ENCODE data around the gene DYNC1LI1. TPM values are rescaled to one million over a fixed set of nuclear protein-coding genes. Genes with fewer than 3 reads are reported as not detected.

Gene DYNC1LI1
- total RNA-seq, 1 donor: 34.4 TPM

DNA sequence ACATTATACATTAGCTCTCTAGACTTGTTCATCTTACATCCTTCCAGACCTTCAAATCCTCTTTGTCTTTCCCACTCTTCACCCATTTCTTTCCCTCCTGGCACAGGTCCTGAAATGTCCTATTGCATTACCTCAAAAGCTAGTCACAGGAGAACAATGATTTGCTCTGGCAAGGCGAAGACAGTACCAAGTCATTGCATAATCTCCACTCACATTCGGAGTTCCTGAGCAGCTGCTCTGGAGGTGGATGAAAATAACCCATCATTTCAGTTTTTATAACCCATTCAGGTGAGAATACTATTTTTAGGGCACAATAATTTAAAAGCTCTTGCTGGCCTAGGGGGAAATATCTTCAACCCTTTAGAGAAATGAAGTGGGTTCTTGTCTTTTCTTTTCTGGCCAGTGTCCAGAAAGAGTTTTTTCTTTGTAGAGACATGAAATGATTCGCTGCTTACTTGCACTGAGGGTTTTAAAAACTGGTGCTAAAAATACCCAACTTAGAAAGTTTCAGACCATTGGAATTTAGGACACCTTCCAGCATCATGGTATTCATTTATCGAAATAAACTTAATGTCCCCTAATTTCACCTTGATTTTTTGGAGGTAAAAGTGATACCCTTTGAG is 23.4 kb upstream of the DYNC1LI1 start:
- Histone ChIP-seq H3K4me1 (ENCODE audit: insufficient read depth, low read length) (no peaks in the 10 kb centered on the region), H3K9me3 (ENCODE audit: low read depth, low read length) (no peaks in the 10 kb centered on the region), H3K36me3 (ENCODE audit: insufficient read depth, low read length) (no peaks in the 10 kb centered on the region), H3K79me2 (ENCODE audit: insufficient read depth, low read length) (no peaks in the 10 kb centered on the region), H3K27me3 (ENCODE audit: insufficient read depth, low read length) (peaks cover 6% of the 10 kb centered on the region), H3K4me2 (ENCODE audit: insufficient read depth, low read length) (no peak overlapping the region), H3K4me3 (ENCODE audit: insufficient read depth, low read length) (no peak overlapping the region), H4K20me1 (ENCODE audit: insufficient read depth, low read length) (no peaks in the 10 kb centered on the region), H2AFZ (ENCODE audit: low read length) (no peak overlapping the region), H3K27ac (ENCODE audit: low read depth, low read length) (no peak overlapping the region)
- TF ChIP-seq, protein P1, sequence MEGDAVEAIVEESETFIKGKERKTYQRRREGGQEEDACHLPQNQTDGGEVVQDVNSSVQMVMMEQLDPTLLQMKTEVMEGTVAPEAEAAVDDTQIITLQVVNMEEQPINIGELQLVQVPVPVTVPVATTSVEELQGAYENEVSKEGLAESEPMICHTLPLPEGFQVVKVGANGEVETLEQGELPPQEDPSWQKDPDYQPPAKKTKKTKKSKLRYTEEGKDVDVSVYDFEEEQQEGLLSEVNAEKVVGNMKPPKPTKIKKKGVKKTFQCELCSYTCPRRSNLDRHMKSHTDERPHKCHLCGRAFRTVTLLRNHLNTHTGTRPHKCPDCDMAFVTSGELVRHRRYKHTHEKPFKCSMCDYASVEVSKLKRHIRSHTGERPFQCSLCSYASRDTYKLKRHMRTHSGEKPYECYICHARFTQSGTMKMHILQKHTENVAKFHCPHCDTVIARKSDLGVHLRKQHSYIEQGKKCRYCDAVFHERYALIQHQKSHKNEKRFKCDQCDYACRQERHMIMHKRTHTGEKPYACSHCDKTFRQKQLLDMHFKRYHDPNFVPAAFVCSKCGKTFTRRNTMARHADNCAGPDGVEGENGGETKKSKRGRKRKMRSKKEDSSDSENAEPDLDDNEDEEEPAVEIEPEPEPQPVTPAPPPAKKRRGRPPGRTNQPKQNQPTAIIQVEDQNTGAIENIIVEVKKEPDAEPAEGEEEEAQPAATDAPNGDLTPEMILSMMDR (IDR thresholded peaks at IDR 0.05; ENCODE audit: extremely low read depth, low read depth, low read length): no peak
- no peak for DNase-seq (ENCODE audit: insufficient read length, low spot score, missing footprints)

DNA sequence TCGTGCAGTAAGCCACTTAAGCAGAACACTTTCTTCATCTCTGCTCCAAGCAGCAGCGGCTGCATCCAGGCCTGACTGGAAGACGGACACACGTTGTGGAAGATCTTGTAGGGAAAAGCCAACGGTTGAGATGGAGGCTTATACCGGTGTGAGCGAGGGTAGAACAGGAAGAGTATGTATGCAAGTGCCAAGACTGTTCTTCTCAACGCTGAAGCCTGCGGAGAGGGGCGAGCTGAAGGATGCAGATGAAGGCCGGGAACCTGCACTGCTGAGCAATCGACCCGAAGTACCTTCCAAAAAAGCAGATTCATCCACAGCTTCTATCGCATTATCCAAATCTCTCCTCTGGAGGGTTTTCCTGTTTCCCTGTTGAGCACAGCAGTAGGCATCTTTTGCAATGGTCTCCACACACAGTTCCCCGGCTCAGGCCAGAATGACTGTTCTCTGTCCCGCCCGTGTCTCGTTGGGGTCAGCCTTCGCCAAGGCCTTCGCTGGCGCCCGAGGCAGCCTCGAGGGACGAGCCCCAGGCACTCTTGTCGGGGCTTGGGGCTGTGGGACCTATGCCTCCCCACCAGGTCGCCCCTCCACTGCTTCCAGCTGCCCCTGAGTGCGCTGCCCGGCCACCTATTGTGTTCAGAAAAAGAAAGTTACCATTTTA is 22.2 kb upstream of the DYNC1LI1 start:
- H2AFZ ChIP-seq (ENCODE audit: low read length): no peak overlapping the region
- no peaks in the 10 kb centered on the region for H3K36me3 ChIP-seq (ENCODE audit: insufficient read depth, low read length)
- H3K9me3 ChIP-seq (ENCODE audit: low read depth, low read length): no peaks in the 10 kb centered on the region
- H3K27me3 ChIP-seq (ENCODE audit: insufficient read depth, low read length): peaks cover 11% of the 10 kb centered on the region
- TF ChIP-seq, protein P1 (IDR thresholded peaks at IDR 0.05; ENCODE audit: extremely low read depth, low read depth, low read length): no peak
- H3K79me2 ChIP-seq (ENCODE audit: insufficient read depth, low read length): no peaks in the 10 kb centered on the region
- DNase-seq (ENCODE audit: insufficient read length, low spot score, missing footprints): peak; percentile 59
- no peak overlapping the region for H3K4me3 ChIP-seq (ENCODE audit: insufficient read depth, low read length)
- H3K4me2 ChIP-seq (ENCODE audit: insufficient read depth, low read length): no peak overlapping the region
- no peak overlapping the region for H3K27ac ChIP-seq (ENCODE audit: low read depth, low read length)
- no peaks in the 10 kb centered on the region for H3K4me1 ChIP-seq (ENCODE audit: insufficient read depth, low read length)
- no peaks in the 10 kb centered on the region for H4K20me1 ChIP-seq (ENCODE audit: insufficient read depth, low read length)

DNA sequence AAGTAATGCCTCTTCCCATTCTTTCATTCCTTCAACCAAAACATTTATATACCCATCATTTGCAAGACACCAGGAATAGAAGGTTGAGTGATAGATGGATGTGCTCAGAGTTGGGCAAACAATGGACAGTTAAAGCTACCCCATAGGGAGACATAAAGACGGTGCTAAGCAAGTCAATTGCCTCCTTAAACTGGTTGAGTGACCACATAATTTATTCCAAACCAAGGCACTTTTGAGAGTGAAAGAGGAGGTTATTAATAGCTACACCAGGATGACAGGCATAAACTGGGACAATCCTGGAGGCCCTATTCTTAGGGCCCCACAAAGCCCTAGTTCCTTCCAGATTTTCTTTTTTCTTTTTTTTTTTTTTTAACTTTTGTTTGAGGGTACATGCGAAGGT is 21.4 kb upstream of the DYNC1LI1 start:
- no peaks in the 10 kb centered on the region for H3K4me1 ChIP-seq (ENCODE audit: insufficient read depth, low read length)
- peaks cover 11% of the 10 kb centered on the region for H3K27me3 ChIP-seq (ENCODE audit: insufficient read depth, low read length)
- H3K4me2 ChIP-seq (ENCODE audit: insufficient read depth, low read length): no peak overlapping the region
- no peak overlapping the region for H2AFZ ChIP-seq (ENCODE audit: low read length)
- no peaks in the 10 kb centered on the region for H3K79me2 ChIP-seq (ENCODE audit: insufficient read depth, low read length)
- no peaks in the 10 kb centered on the region for H3K36me3 ChIP-seq (ENCODE audit: insufficient read depth, low read length)
- H4K20me1 ChIP-seq (ENCODE audit: insufficient read depth, low read length): no peaks in the 10 kb centered on the region
- TF ChIP-seq, protein P1 (IDR thresholded peaks at IDR 0.05; ENCODE audit: extremely low read depth, low read depth, low read length): no peak
- no peaks in the 10 kb centered on the region for H3K9me3 ChIP-seq (ENCODE audit: low read depth, low read length)
- no peak for DNase-seq (ENCODE audit: insufficient read length, low spot score, missing footprints)
- H3K4me3 ChIP-seq (ENCODE audit: insufficient read depth, low read length): no peak overlapping the region
- H3K27ac ChIP-seq (ENCODE audit: low read depth, low read length): no peak overlapping the region

DNA sequence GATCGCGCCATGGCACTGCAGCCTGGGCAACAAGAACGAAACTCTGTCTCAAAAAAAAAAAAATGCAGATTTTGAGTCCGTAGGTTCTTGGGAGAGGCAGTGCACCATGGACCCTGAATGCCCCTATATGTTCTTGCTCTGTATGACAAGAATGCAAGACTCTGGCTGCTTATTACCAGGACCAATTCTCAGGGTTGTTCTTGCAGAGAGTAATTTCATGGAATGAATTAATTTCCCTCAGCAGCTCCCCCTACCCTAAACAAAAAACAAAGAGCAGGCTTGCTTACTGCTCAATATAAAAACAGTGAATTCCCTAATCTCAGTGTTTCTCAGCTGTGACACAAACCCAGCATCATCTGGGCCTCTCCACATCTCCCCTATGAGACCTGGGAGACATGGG is 20.5 kb upstream of the DYNC1LI1 start:
- H3K4me3 ChIP-seq (ENCODE audit: insufficient read depth, low read length): no peak overlapping the region
- H3K36me3 ChIP-seq (ENCODE audit: insufficient read depth, low read length): no peaks in the 10 kb centered on the region
- H3K4me1 ChIP-seq (ENCODE audit: insufficient read depth, low read length): no peaks in the 10 kb centered on the region
- H3K9me3 ChIP-seq (ENCODE audit: low read depth, low read length): no peaks in the 10 kb centered on the region
- H3K79me2 ChIP-seq (ENCODE audit: insufficient read depth, low read length): no peaks in the 10 kb centered on the region
- TF ChIP-seq, protein P1 (IDR thresholded peaks at IDR 0.05; ENCODE audit: extremely low read depth, low read depth, low read length): no peak
- H3K4me2 ChIP-seq (ENCODE audit: insufficient read depth, low read length): no peak overlapping the region
- peaks cover 11% of the 10 kb centered on the region for H3K27me3 ChIP-seq (ENCODE audit: insufficient read depth, low read length)
- DNase-seq (ENCODE audit: insufficient read length, low spot score, missing footprints): no peak
- no peaks in the 10 kb centered on the region for H4K20me1 ChIP-seq (ENCODE audit: insufficient read depth, low read length)
- H3K27ac ChIP-seq (ENCODE audit: low read depth, low read length): no peak overlapping the region
- no peak overlapping the region for H2AFZ ChIP-seq (ENCODE audit: low read length)

Measured in osteoblast (primary cell).